GM12878 (cell line): ENCODE results near the gene TOX4. TPM values are rescaled to one million over a fixed set of nuclear protein-coding genes. Genes with fewer than 3 reads are reported as not detected.

Source experiments
- ATAC-seq: fragments of 200-7000 bp; cut with Tn5 transposase; 3 replicates; pipeline ENCODE4 v1.9.1; 2020; ENCODE audit warnings: mild to moderate bottlenecking, moderate library complexity
- BruUV-seq: library from RNA; stranded (reverse); fragments of 400-500 nt; replicated peaks from 2 replicates; lab custom pipeline; 2021; lab: Mats Ljungman, UMichigan
- CTCF ChIA-PET: fragments of 300-600 bp; sonication (Branson Sonifier 250); formaldehyde crosslinking; extraction: SDS; loops from one replicate; lab custom pipeline; 2021; ENCODE audit warnings: inconsistent platforms; lab: Yijun Ruan, JAX
- POLR2A ChIA-PET: fragments of 350-600 bp; formaldehyde crosslinking; extraction: SDS; loops from one replicate; lab custom pipeline; 2021; ENCODE audit warnings: inconsistent platforms; lab: Charles Lee
- RAD21 ChIA-PET: fragments of 300-600 bp; sonication (Branson Sonifier 250); formaldehyde crosslinking; loops from one replicate; lab custom pipeline; 2023; ENCODE audit warnings: antibody characterized with exemption; ENCODE audit not compliant: unreplicated experiment; lab: Charles Lee
- SMC1A ChIA-PET: fragments of 300-600 bp; sonication (Branson Sonifier 250); formaldehyde crosslinking; loops from one replicate; lab custom pipeline; 2023; ENCODE audit not compliant: unreplicated experiment, uncharacterized antibody; lab: Charles Lee
- DNase-seq: peaks from one replicate; pipeline ENCODE4 v3.0.0-alpha.2; 2011; ENCODE audit warnings: low read depth, low spot score
- FAIRE-seq: peaks from 3 replicates; lab custom pipeline; 2011; peaks lifted over from hg19 to GRCh38; lab: Jason Lieb, UNC
- H2AFZ ChIP-seq: 2 replicates; pipeline ENCODE4 v1.6.0; 2011; ENCODE audit warnings: low read depth, low read length, control low read depth; ENCODE audit not compliant: control insufficient read depth
- H3K27ac ChIP-seq: 2 replicates; pipeline ENCODE4 v1.5.1; 2011; ENCODE audit warnings: control low read depth; ENCODE audit not compliant: control insufficient read depth, insufficient read depth
- H3K27me3 ChIP-seq, 2 experiments: replicated peaks in 1 of 2; 2 replicates each; pipeline versions ENCODE4 v1.6.0 to v1.6.1; 2011; ENCODE audit warnings: low read length in 1 of 2; ENCODE audit not compliant: control insufficient read depth in 2 of 2, insufficient read depth in 2 of 2
- H3K36me3 ChIP-seq, 2 experiments: 2 replicates each; pipeline ENCODE4 v1.5.1; 2011; ENCODE audit warnings: low read length in 1 of 2; ENCODE audit not compliant: control insufficient read depth in 2 of 2, insufficient read depth in 2 of 2
- H3K4me1 ChIP-seq: 2 replicates; pipeline ENCODE4 v1.6.1; 2011; ENCODE audit warnings: mild to moderate bottlenecking, low read length, moderate library complexity, mixed read lengths; ENCODE audit not compliant: control insufficient read depth, insufficient read depth
- H3K4me2 ChIP-seq: 2 replicates; pipeline ENCODE4 v1.6.0; 2011; ENCODE audit warnings: control low read depth; ENCODE audit not compliant: control insufficient read depth, insufficient read depth
- H3K4me3 ChIP-seq: fragments of 200-600 bp; sonication (generic); 2 replicates; pipeline ENCODE4 v1.5.1; 2016
- H3K79me2 ChIP-seq: 2 replicates; pipeline ENCODE4 v1.6.0; 2011; ENCODE audit warnings: low read length; ENCODE audit not compliant: control insufficient read depth, insufficient read depth
- H3K9ac ChIP-seq: 2 replicates; pipeline ENCODE4 v1.8.0; 2011; ENCODE audit warnings: low read length, control low read depth, mixed read lengths; ENCODE audit not compliant: control insufficient read depth, insufficient read depth
- H3K9me3 ChIP-seq: replicated peaks from 3 replicates; pipeline ENCODE4 v1.5.1; 2011; ENCODE audit warnings: mild to moderate bottlenecking, low read length; ENCODE audit not compliant: control insufficient read depth, insufficient read depth
- H4K20me1 ChIP-seq: 2 replicates; pipeline ENCODE4 v1.6.0; 2011; ENCODE audit not compliant: control insufficient read depth, insufficient read depth
- EP300 ChIP-seq, 2 experiments: fragments of 150-350 bp in 1 of 2; IDR thresholded peaks; 2 replicates each; pipeline ENCODE4 v1.6.1; 2011 to 2012; ENCODE audit warnings: low read depth in 2 of 2, low read length in 2 of 2, borderline replicate concordance in 1 of 2, improper control_type of control experiment in 1 of 2, inconsistent platforms in 1 of 2; ENCODE audit not compliant: control insufficient read depth in 1 of 2
- ESRRA ChIP-seq: IDR thresholded peaks from 2 replicates; pipeline ENCODE4 v1.6.1; 2012; ENCODE audit warnings: mild to moderate bottlenecking, low read length, improper control_type of control experiment
- NBN ChIP-seq: fragments of 450-650 bp; IDR thresholded peaks from 2 replicates; pipeline ENCODE4 v1.6.1; 2016
- POLR2AphosphoS2 ChIP-seq: IDR thresholded peaks from 2 replicates; pipeline ENCODE4 v1.6.1; 2011; ENCODE audit warnings: low read depth, mild to moderate bottlenecking, low read length, improper control_type of control experiment, moderate library complexity
- POLR2AphosphoS5 ChIP-seq: IDR thresholded peaks from 2 replicates; pipeline ENCODE4 v1.6.1; 2011; ENCODE audit warnings: mild to moderate bottlenecking, low read length, inconsistent platforms
- SMC3 ChIP-seq: IDR thresholded peaks from 2 replicates; pipeline ENCODE4 v1.6.1; 2011; ENCODE audit warnings: low read length, improper control_type of control experiment, borderline replicate concordance
- TBL1XR1 ChIP-seq: IDR thresholded peaks from 2 replicates; pipeline ENCODE4 v1.6.1; 2012; ENCODE audit warnings: low read depth, low read length, improper control_type of control experiment
- YY1 ChIP-seq: IDR thresholded peaks from 2 replicates; pipeline ENCODE4 v1.6.1; 2011; ENCODE audit warnings: low read depth, mild to moderate bottlenecking, low read length
- ZNF622 ChIP-seq: fragments of 450-650 bp; IDR thresholded peaks from 2 replicates; pipeline ENCODE4 v1.6.1; 2017; ENCODE audit warnings: mild to moderate bottlenecking, inconsistent platforms
- in situ Hi-C: fragments of 300-500 bp; cut with MboI; formaldehyde crosslinking; loops from 9 replicates; pipeline ENCODE4 v1.14.3; 2018; ENCODE audit warnings: mixed read lengths
- intact Hi-C: fragments of 100-400 bp; cut with micrococcal nuclease; formaldehyde crosslinking; loops from one replicate; pipeline ENCODE4 v1.14.2; 2022; ENCODE audit not compliant: unreplicated experiment
- polyA plus RNA-seq, 11 experiments: library from polyadenylated mRNA; depleted of rRNA in 4 of 11; unstranded in 6 of 11; stranded (reverse) in 5 of 11; fragments of >200 nt; fragmentation: Nextera tagmentation in 4 of 11; fragmentation: Illumina TruSeq in 1 of 11; extraction: Ambion mirVana in 4 of 11; extraction: Trizol in 1 of 11; gene quantifications; 1 replicate in 1 of 11; 2 replicates in 10 of 11; pipeline versions ENCODE4 v1.2.1 to v1.2.3, GENCODE V29; 2011 to 2016; ENCODE audit warnings: inconsistent platforms in 2 of 11, missing spikeins in 2 of 11, low read depth in 1 of 11
- total RNA-seq, 4 experiments: library from RNA; depleted of rRNA in 3 of 4; stranded (reverse); fragments of >200 nt in 3 of 4; fragmentation: Illumina TruSeq in 1 of 4; extraction: Trizol in 1 of 4; gene quantifications; 2 replicates each; pipeline versions ENCODE4 v1.2.1 to v1.2.3, GENCODE V29; 2013 to 2021

The TOX4 gene
- total and polyA plus RNA-seq, 10 of the 15 experiments (the other 5 are each of a cell fraction or from before 2014, with no cell fraction given), result 18.4 to 113 (median 55.2) TPM

DNA sequence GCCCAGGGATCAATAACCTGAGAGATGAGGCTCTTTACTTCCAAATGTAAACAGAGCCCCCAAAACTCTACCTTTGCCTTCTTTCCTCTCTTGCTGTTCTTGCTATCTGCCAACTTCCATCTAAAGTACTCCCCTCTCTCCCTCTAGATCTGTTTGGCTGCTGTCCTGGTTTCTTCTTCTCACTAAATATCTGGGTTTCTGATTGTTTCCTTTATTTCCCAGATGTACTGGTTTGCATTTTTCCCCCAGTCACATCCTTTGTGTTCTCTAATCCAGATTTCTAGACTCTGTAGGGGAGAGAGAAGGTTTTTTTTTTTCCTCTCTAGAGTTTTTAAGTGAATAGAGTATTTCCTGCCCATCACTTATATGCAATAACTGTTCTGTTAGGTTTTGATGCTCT, 56.3 kb downstream of the TOX4 start:
- BruUV-seq, result no TSS peak
- H2AFZ ChIP-seq, result no peak overlapping the region
- ChIA-PET CTCF (interaction anchor here (0.6 to 1.4 kb wide), 3 partner anchors 34 to 152 kb away, joined by 3 to 10 read pairs (median 4); no protein-coding TSS in a partner anchor), RAD21 (interaction anchor here (1.4 kb wide), 1 partner anchor 35 kb away, joined by 13 read pairs; no protein-coding TSS in a partner anchor), SMC1A (interaction anchor here (0.9 to 2.5 kb wide), 3 partner anchors 20 to 35 kb away, joined by 3 to 16 read pairs (median 6); no protein-coding TSS in a partner anchor)
- no peaks in the 10 kb centered on the region for H3K36me3 ChIP-seq
- no peaks in the 10 kb centered on the region; the same call in 1 of the 2 replicates for H3K4me1 ChIP-seq
- no peak for ATAC-seq
- H4K20me1 ChIP-seq, result no peaks in the 10 kb centered on the region
- no peak overlapping the region for H3K4me2 ChIP-seq
- H3K9me3 ChIP-seq, result no peaks in the 10 kb centered on the region
- FAIRE-seq, result no peak
- H3K9ac ChIP-seq, result no peak overlapping the region
- TF ChIP-seq POLR2AphosphoS5, result no peak
- TF ChIP-seq YY1, result no peak
- no peak for TF ChIP-seq EP300 (IDR thresholded peaks at IDR 0.05; ENCODE audit: borderline replicate concordance in 1 of 2, control insufficient read depth in 1 of 2, low read depth in 2 of 2, low read length in 2 of 2)
- TF ChIP-seq SMC3, result no peak
- no peak for TF ChIP-seq ZNF622
- TF ChIP-seq POLR2AphosphoS2, result no peak
- TF ChIP-seq ESRRA, result no peak
- TF ChIP-seq NBN, result no peak
- TF ChIP-seq TBL1XR1, result no peak
- TF ChIP-seq, all 136 proteins: peak for 0
- in situ Hi-C loops (no loop called here), intact Hi-C loops (no loop called here)
- peaks cover 2 to 7% of the 10 kb centered on the region in 2 experiments; a peak in 3 of 4 replicates for H3K27me3 ChIP-seq
- POLR2A ChIA-PET, result interaction anchor here (0.5 to 1.0 kb wide), 2 partner anchors 35 to 49 kb away, joined by 3 to 4 read pairs; no protein-coding TSS in a partner anchor
- no peak overlapping the region for H3K4me3 ChIP-seq
- no peaks in the 10 kb centered on the region for H3K79me2 ChIP-seq
- H3K27ac ChIP-seq, result no peak overlapping the region
- no peak for DNase-seq
